Sigmoid colon (tissue), 4 donors: ENCODE measurements around the gene PRKCZ.

Experiments
- CTCF ChIP-seq, 4 experiments: fragments of 450-650 bp in 3 of 4; fragments of 200-600 bp in 1 of 4; IDR thresholded peaks; one replicate each; pipeline ENCODE4 v1.5.1; 2016 to 2019; ENCODE audit warnings: antibody characterized with exemption in 4 of 4, mild to moderate bottlenecking in 3 of 4, moderate library complexity in 2 of 4
- EP300 ChIP-seq, 4 donors: sonication (generic); formaldehyde crosslinking; IDR thresholded peaks; one replicate each; pipeline ENCODE4 v1.6.1; 2017; ENCODE audit warnings: antibody characterized with exemption in 4 of 4
- POLR2A ChIP-seq, 2 donors: fragments of 450-650 bp; IDR thresholded peaks; one replicate each; pipeline ENCODE4 v1.6.1; 2016; ENCODE audit warnings: antibody characterized with exemption in 2 of 2, mild to moderate bottlenecking in 2 of 2, moderate library complexity in 2 of 2
- POLR2AphosphoS5 ChIP-seq, 4 donors: sonication (generic); formaldehyde crosslinking; IDR thresholded peaks; one replicate each; pipeline ENCODE4 v1.6.1; 2017; ENCODE audit warnings: antibody characterized with exemption in 4 of 4

GRCh38 chr1:2202843-2203601, 152.8 kb downstream of the PRKCZ start:
- TF ChIP-seq CTCF (IDR thresholded peaks at IDR 0.05), result no peak
- no peak for TF ChIP-seq EP300 (IDR thresholded peaks at IDR 0.05)
- no peak for TF ChIP-seq POLR2A (IDR thresholded peaks at IDR 0.05)
- TF ChIP-seq POLR2AphosphoS5 (IDR thresholded peaks at IDR 0.05), result no peak
